GM19239 (cell line): Measurements from ENCODE around the gene SLC7A8.

ENCODE experiments used
- DNase-seq: peaks from one replicate; pipeline ENCODE4 v3.0.0; 2011; ENCODE audit warnings: low spot score; ENCODE audit not compliant: insufficient read length
- FAIRE-seq: peaks from 2 replicates; lab custom pipeline; 2011; peaks lifted over from hg19 to GRCh38; lab: Jason Lieb, UNC

Gene SLC7A8

DNA sequence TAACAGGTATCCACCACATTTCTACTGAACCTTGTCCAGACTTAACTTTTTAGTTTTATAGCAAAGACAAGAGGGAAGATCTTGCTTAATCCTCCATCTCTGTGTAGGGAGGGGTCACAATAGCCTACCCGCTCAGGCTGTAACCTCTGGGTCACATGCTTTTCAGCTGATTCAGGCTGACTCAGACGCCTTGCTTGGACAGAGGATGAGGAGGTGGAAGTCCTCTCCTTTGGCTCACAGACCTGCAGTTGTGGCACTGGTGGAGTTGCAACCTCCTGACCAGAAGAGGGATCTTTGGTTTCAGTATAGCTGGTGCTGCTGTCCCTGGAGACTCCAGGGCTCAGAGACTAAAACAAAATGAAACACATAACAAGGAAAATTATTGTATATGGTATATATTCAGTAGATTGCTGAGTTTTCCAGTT is 104.8 kb downstream of the SLC7A8 start:
- DNase-seq = no peak
- no peak for FAIRE-seq

- FAIRE-seq (no peak), DNase-seq (no peak)
These were observed 105.5 kb downstream of the SLC7A8 start for GRCh38 chr14:23077962-23078361.

DNA sequence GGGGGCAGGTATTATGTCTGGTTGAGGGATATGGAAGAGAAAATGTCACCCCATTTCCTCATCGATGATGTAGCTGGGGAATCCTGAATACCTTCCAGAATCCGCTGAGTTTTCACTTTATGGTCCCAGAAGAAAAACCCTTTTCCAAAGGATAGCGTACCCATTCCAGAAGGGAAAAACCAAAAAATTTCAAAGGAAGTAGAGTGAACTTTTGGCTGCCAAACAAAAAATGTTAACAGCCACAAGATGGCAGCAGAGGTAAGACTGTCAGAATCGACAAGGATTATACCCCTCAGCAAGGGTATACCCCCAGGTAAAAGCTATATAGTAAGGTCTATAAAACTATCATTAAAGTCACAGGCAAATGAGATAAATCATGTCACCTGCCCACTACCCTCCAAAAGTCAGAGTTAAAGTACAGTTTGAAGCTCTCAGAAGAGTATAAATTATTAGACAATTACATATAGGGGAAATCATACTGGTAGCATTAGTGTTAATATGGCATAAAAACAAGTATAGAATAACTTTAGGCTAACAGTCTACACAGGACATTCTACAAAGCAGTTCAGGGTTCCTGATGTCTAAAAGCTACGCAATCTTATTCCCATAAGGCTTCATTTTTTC is 106.6 kb downstream of the SLC7A8 start:
- DNase-seq = no peak
- FAIRE-seq = no peak
